Neural cell (in vitro differentiated cells): ENCODE data around the gene PLEKHH2. TPM values are rescaled to one million over a fixed set of nuclear protein-coding genes. Genes with fewer than 3 reads are reported as not detected.
"Not testable (repeated sequence)": the region's sequence is repeated elsewhere in the genome, so short reads cannot be mapped to it uniquely, and the experiment has no call there.

Source experiments
- H2AFZ ChIP-seq: fragments of 200-600, 300-800 bp; sonication (generic), shearing (Covaris generic); 2 replicates; pipeline ENCODE4 v1.6.0; 2014; ENCODE audit warnings: low read depth, mild to moderate bottlenecking, antibody characterized with exemption, low read length, moderate library complexity
- H3F3A ChIP-seq: fragments of 200-600 bp; shearing (Covaris generic); 2 replicates; pipeline ENCODE4 v1.6.1; 2016; ENCODE audit warnings: mild to moderate bottlenecking, moderate library complexity, mixed read lengths, antibody characterized with exemption, low read length; ENCODE audit not compliant: insufficient read depth, poor library complexity, severe bottlenecking
- H3K27ac ChIP-seq: fragments of 200-600, 300-800 bp; sonication (generic), shearing (Covaris generic); 2 replicates; pipeline ENCODE4 v1.5.1; 2014; ENCODE audit warnings: mild to moderate bottlenecking, low read length, moderate library complexity
- H3K27me3 ChIP-seq: fragments of 300-800, 200-600 bp; sonication (generic), shearing (Covaris generic); 2 replicates; pipeline ENCODE4 v1.6.0; 2014; ENCODE audit warnings: mild to moderate bottlenecking, low read depth, low read length, moderate library complexity; ENCODE audit not compliant: insufficient read depth
- H3K36me3 ChIP-seq: fragments of 300-800, 200-600 bp; sonication (generic), shearing (Covaris generic); 2 replicates; pipeline ENCODE4 v1.5.1; 2014; ENCODE audit warnings: mild to moderate bottlenecking, antibody characterized with exemption, low read length, moderate library complexity; ENCODE audit not compliant: insufficient read depth
- H3K4me2 ChIP-seq: fragments of 300-800, 200-600 bp; sonication (generic), shearing (Covaris generic); 2 replicates; pipeline ENCODE4 v1.6.0; 2014; ENCODE audit warnings: mild to moderate bottlenecking, low read length
- H3K4me3 ChIP-seq: fragments of 300-800, 200-600 bp; sonication (generic), shearing (Covaris generic); 2 replicates; pipeline ENCODE4 v1.5.1; 2014; ENCODE audit warnings: mild to moderate bottlenecking, low read length, moderate library complexity
- H3K79me2 ChIP-seq: fragments of 200-600 bp; shearing (Covaris generic); replicated peaks from 2 replicates; pipeline ENCODE4 v1.6.0; 2014; ENCODE audit warnings: mild to moderate bottlenecking, low read length, moderate library complexity; ENCODE audit not compliant: insufficient read depth
- H3K9ac ChIP-seq: fragments of 300-800, 200-600 bp; sonication (generic), shearing (Covaris generic); 2 replicates; pipeline ENCODE4 v1.6.1; 2016; ENCODE audit warnings: mild to moderate bottlenecking, low read length, mixed read lengths
- H3K9me2 ChIP-seq: fragments of 200-600 bp; shearing (Covaris generic); 2 replicates; pipeline ENCODE4 v1.6.1; 2016; ENCODE audit warnings: mild to moderate bottlenecking, low read length, mixed read lengths; ENCODE audit not compliant: insufficient read depth
- H3K9me3 ChIP-seq: fragments of 200-600, 300-800 bp; sonication (generic), shearing (Covaris generic); 2 replicates; pipeline ENCODE4 v1.6.1; 2016; ENCODE audit warnings: mild to moderate bottlenecking, mixed run types, low read length, moderate library complexity, mixed read lengths
- H4K20me1 ChIP-seq: fragments of 200-600 bp; shearing (Covaris generic); 2 replicates; pipeline ENCODE4 v1.6.1; 2016; ENCODE audit warnings: mild to moderate bottlenecking, mixed run types; ENCODE audit not compliant: insufficient read depth
- CTCF ChIP-seq: fragments of 450-650 bp; IDR thresholded peaks from 2 replicates; pipeline ENCODE4 v1.5.1; 2014; ENCODE audit warnings: antibody characterized with exemption, mild to moderate bottlenecking, moderate library complexity; ENCODE audit not compliant: poor library complexity, severe bottlenecking
- EP300 ChIP-seq: fragments of 450-650 bp; conservative IDR thresholded peaks from 2 replicates; pipeline ENCODE4 v1.6.1; 2014; ENCODE audit warnings: antibody characterized with exemption, mild to moderate bottlenecking, moderate library complexity; ENCODE audit not compliant: poor library complexity, severe bottlenecking
- EZH2 ChIP-seq: fragments of 200-600, 300-800 bp; shearing (Covaris generic), sonication (generic); IDR thresholded peaks from 2 replicates; pipeline ENCODE4 v1.6.1; 2014; ENCODE audit warnings: antibody characterized with exemption, low read length, borderline replicate concordance, mild to moderate bottlenecking; ENCODE audit not compliant: insufficient read depth, poor library complexity, severe bottlenecking
- MXI1 ChIP-seq: fragments of 450-650 bp; conservative IDR thresholded peaks from 2 replicates; pipeline ENCODE4 v1.6.1; 2014; ENCODE audit warnings: antibody characterized with exemption, mild to moderate bottlenecking; ENCODE audit not compliant: poor library complexity, severe bottlenecking
- REST ChIP-seq: IDR thresholded peaks from 2 replicates; pipeline ENCODE4 v1.6.1; 2012; ENCODE audit warnings: borderline replicate concordance
- SMC3 ChIP-seq: fragments of 450-650 bp; conservative IDR thresholded peaks from 2 replicates; pipeline ENCODE4 v1.6.1; 2014; ENCODE audit warnings: antibody characterized with exemption, mild to moderate bottlenecking, moderate library complexity; ENCODE audit not compliant: poor library complexity
- TAF1 ChIP-seq: IDR thresholded peaks from 2 replicates; pipeline ENCODE4 v1.6.1; 2012; ENCODE audit warnings: low read depth
- polyA plus RNA-seq: library from polyadenylated mRNA; depleted of rRNA; stranded (reverse); fragments of >200 nt; gene quantifications from 2 replicates; pipeline ENCODE4 v1.2.3, GENCODE V29; 2014

Gene PLEKHH2
- polyA plus RNA-seq, 1 donor from 2014 or later, result 0.50 TPM

- Histone ChIP-seq H3K36me3 (no peaks in the 10 kb centered on the region), H4K20me1 (no peaks in the 10 kb centered on the region), H3F3A (no peaks in the 10 kb centered on the region), H3K79me2 (no peaks in the 10 kb centered on the region), H3K4me3 (no peak overlapping the region), H3K4me2 (no peak overlapping the region), H3K27me3 (no peaks in the 10 kb centered on the region), H3K9me3 (no peaks in the 10 kb centered on the region), H2AFZ (no peak overlapping the region), H3K9ac (no peak overlapping the region), H3K9me2 (no peaks in the 10 kb centered on the region), H3K27ac (no peak overlapping the region)
- no peak for TF ChIP-seq SMC3
- no peak for TF ChIP-seq MXI1
- no peak for TF ChIP-seq EP300
- TF ChIP-seq REST, result no peak
- TF ChIP-seq CTCF, result no peak
- TF ChIP-seq EZH2, result no peak
These were observed 87.9 kb downstream of the PLEKHH2 start for GRCh38 chr2:43724728-43725526.

DNA sequence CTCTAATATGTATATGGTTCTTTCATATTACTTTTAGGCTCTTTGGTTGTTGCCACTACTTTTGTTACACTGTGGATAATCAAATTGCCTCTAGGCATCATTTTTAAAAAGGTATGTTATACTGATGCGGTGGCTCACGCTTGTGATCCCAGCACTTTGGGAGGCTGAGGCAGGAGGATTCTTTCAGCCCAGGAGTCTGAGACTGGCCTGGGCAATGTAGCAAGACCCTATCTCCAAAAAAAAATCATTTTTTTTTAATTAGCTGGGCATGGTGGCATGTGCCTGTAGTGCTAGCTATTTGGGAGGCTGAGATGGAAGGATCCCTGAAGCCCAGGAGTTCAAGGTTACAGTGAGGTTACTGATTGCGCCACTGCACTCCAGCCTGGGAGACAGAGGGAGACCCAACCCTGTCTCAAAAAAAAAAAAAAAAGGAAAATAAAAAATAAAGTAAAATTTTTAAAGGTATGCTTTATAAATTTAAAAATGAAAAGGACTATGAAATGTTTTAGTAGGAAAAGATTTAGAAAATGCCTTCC lies 88.7 kb downstream of the PLEKHH2 start:
- Histone ChIP-seq H3K9me3 (no peaks in the 10 kb centered on the region), H3K79me2 (no peaks in the 10 kb centered on the region), H3K4me2 (no peak overlapping the region), H3K9ac (no peak overlapping the region), H2AFZ (no peak overlapping the region), H3K9me2 (no peaks in the 10 kb centered on the region), H3K27me3 (no peaks in the 10 kb centered on the region), H4K20me1 (no peaks in the 10 kb centered on the region), H3K4me3 (no peak overlapping the region), H3K36me3 (no peaks in the 10 kb centered on the region), H3K27ac (no peak overlapping the region), H3F3A (no peaks in the 10 kb centered on the region)
- TF ChIP-seq EP300 (no peak), REST (no peak), TAF1 (no peak), MXI1 (no peak)

- H2AFZ ChIP-seq, H3K9me3 ChIP-seq, H3K79me2 ChIP-seq: not testable (repeated sequence)
These were observed 90.0 kb downstream of the PLEKHH2 start for GRCh38 chr2:43726961-43727633.

More at GRCh38 chr2:43726961-43727633, 90.0 kb downstream of the PLEKHH2 start:
- H3K9me2 ChIP-seq, H3K36me3 ChIP-seq, H3K4me3 ChIP-seq, H3F3A ChIP-seq, H3K27ac ChIP-seq, H3K27me3 ChIP-seq, H3K4me2 ChIP-seq, H4K20me1 ChIP-seq, H3K9ac ChIP-seq: not testable (repeated sequence)
